Kidney tubule cell (primary cell): ENCODE measurements around the gene IFNG-AS1.

Experiments
- DNase-seq: peaks from one replicate; pipeline ENCODE4 v3.0.0-alpha.2; 2018; ENCODE audit warnings: low spot score

IFNG-AS1 gene

GRCh38 chr12:67989184-67989920 is at the start of gene IFNG-AS1:
IFNG-AS1 (plus strand) TSS chr12:67989447.
- no peak for DNase-seq

GRCh38 chr12:67939611-67940010 is 49.6 kb upstream of the IFNG-AS1 start:
- DNase-seq: no peak

GRCh38 chr12:67940780-67941243 is 48.4 kb upstream of the IFNG-AS1 start:
- DNase-seq: peak; percentile 74

GRCh38 chr12:67942724-67943123 is 46.5 kb upstream of the IFNG-AS1 start:
- no peak for DNase-seq

GRCh38 chr12:67943141-67943892 is 45.9 kb upstream of the IFNG-AS1 start:
- DNase-seq: peak; percentile 78

- no peak for DNase-seq
Measured at GRCh38 chr12:67944093-67944492, 45.2 kb upstream of the IFNG-AS1 start.

- DNase-seq: no peak
Measured at GRCh38 chr12:67952787-67953186, 36.5 kb upstream of the IFNG-AS1 start.

GRCh38 chr12:67957383-67957782 is 31.9 kb upstream of the IFNG-AS1 start:
- peak; percentile 13 for DNase-seq

- DNase-seq: no peak
Measured at GRCh38 chr12:67958187-67958586, 31.1 kb upstream of the IFNG-AS1 start.

- no peak for DNase-seq
Measured at GRCh38 chr12:67964456-67964855, 24.8 kb upstream of the IFNG-AS1 start.

GRCh38 chr12:67966560-67966959 is 22.7 kb upstream of the IFNG-AS1 start:
- DNase-seq: no peak

GRCh38 chr12:67968321-67968720 is 20.9 kb upstream of the IFNG-AS1 start:
- peak; percentile 31 for DNase-seq

GRCh38 chr12:67968725-67969124 is 20.5 kb upstream of the IFNG-AS1 start:
- DNase-seq: no peak

GRCh38 chr12:67969134-67969802 is 20.0 kb upstream of the IFNG-AS1 start:
- no peak for DNase-seq

- no peak for DNase-seq
Measured at GRCh38 chr12:67977668-67978067, 11.6 kb upstream of the IFNG-AS1 start.

- DNase-seq: no peak
Measured at GRCh38 chr12:67980391-67980790, 8.9 kb upstream of the IFNG-AS1 start.

GRCh38 chr12:67981287-67982162 is 7.7 kb upstream of the IFNG-AS1 start:
- DNase-seq: peak; percentile 92

GRCh38 chr12:67982164-67982563 is 7.1 kb upstream of the IFNG-AS1 start:
- no peak for DNase-seq

GRCh38 chr12:67986632-67987031 is 2.6 kb upstream of the IFNG-AS1 start:
- DNase-seq: no peak

GRCh38 chr12:67988601-67989021 is 636 bp upstream of the IFNG-AS1 start:
- no peak for DNase-seq

GRCh38 chr12:67991158-67991557 is 1.9 kb downstream of the IFNG-AS1 start:
- no peak for DNase-seq

- DNase-seq: no peak
Measured at GRCh38 chr12:67993143-67993542, 3.9 kb downstream of the IFNG-AS1 start.
